DMS153 treated with DMSO at 0.1 percent for 48 hours (cell line): Measurements from ENCODE around the gene APOL6.
"Not testable (repeated sequence)": the region's sequence is repeated elsewhere in the genome, so short reads cannot be mapped to it uniquely, and the experiment has no call there.

ENCODE experiments used
- DNase-seq: peaks from one replicate; lab custom pipeline; 2025; ENCODE audit not compliant: unreplicated experiment; lab: John Stamatoyannopoulos, UW

APOL6 gene

DNA sequence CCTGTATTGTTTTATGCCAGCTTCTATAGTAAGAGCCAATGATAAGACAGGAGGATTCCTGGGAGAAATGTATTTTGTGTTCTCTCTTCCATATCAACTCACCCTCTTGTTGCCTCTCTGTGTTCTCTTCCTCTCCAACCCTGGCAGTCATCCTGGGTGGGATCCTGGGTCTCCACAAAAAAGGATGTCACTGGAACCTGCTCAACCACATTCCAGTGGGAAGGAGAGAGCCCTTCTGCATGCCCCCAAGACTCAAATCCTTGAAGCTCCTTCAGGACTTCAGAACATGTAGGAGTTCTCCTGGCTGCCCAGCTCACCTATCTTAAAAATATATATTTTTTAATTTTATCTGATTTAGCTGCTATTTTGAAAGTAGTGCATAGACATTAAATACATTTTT is 26.1 kb downstream of the APOL6 start:
- DNase-seq, result no peak

- DNase-seq, result not testable (repeated sequence)
Measured at GRCh38 chr22:35676065-35676464, 27.8 kb downstream of the APOL6 start.

GRCh38 chr22:35677460-35678187 is 29.4 kb downstream of the APOL6 start:
- DNase-seq, result no peak

- no peak for DNase-seq
Measured at GRCh38 chr22:35678836-35679235, 30.6 kb downstream of the APOL6 start.

GRCh38 chr22:35679492-35679891 is 31.2 kb downstream of the APOL6 start:
- DNase-seq, result not testable (repeated sequence)

DNA sequence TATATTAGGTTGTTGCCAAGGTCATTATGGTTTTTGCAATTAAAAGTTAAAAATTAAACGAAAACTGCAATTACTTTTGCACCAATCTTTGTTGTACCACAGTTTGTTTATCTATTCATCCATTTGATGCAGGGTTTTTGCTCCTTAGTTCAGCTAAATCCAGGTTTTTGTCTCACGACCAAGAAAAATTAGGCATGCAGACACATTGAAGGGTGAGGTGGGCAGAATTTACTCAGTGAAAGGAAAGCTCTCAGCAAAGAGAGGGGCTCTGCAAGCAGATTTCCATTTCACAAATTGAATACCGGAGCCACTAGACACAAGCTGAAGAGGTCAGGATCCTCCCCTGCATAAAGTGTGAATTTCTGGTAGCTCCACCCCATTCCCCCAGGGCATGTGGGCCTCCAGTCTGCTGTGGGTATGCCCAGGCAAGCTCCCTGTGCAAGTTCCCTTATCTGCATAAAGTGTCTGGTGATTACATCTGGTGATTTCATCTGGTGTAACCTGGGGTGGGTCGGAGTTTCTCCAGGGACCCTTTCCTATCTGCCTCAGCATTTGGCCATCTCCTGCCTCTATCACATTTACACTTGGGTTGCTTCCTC is 33.3 kb downstream of the APOL6 start:
- no peak for DNase-seq

DNA sequence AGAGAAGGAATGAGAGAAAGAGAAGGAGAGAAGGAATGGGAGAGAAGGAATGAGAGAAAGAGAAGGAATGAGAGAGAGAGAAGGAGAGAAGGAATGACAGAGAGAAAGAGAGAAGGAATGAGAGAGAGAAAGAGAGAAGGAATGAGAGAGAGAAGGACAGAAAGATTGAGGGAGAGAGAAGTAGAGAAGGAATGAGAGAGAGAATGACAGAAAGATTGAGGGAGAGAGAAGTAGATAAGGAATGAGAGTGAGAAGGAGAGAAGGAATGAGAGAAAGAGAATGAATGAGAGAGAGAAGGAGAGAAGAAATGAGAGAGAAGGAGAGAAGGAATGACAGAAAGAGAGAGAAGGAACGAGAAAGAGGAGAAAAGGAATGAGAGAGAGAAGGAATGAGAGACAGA is 35.3 kb downstream of the APOL6 start:
- DNase-seq, result no peak

DNA sequence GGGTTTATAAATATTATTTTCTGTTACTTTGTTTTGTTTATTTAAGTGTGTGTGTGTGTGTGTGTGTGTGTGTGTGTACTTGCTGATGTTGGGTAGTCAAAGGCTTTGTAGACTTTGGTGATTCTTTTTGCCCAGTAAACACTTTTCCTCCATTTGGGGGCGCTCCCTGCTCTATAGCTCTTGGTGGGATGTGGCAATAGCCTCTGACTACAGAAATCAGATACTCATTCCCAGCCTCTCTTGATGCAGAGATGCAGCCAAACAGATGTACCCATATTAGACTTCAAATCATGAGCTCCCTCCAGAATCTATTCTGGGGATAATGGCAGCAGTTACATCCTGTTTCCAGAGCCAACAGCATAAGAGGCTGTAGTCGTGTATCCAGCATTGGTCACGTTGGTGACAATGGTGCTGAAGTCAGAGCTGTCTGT is 36.0 kb downstream of the APOL6 start:
- peak; percentile 3 for DNase-seq

GRCh38 chr22:35684732-35685131 is 36.5 kb downstream of the APOL6 start:
- no peak for DNase-seq

DNA sequence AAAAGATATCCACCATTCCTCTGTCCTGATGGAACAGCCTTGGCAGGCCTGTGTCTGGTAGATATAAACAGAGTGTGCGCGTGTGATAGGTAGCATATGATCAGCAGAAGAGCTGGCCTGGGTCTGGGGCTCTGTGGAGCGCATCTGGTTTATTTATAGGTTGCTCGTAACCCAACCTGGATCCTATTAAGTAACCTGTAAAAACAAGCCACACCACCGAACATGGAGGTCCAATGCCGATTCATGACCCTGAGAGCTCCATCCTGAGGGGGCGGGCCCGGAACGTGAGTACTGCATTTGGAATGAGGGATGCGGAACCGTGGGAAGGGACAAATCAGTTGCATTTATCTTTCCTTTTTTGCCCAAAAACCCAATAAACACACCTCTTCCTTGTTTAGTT is 37.5 kb downstream of the APOL6 start:
- no peak for DNase-seq

DNA sequence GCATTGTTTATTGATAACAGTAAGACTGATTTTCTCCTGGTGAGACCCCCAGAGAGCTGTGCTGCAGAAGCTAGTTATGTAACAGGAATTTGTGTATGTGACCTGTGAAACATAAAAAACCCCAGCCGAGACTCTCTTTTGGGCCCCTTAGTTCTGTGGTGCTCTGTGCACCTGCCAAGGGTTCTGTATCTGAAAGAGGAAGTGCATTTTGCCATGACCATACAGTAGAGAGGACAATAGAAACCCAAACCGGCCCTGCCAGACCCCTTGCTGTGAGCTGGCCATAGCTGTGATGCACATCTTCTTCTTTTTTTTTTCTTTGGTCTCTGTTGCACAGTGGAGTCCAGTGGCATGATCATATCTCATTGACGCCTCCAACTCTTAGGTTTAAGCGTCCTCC is 38.1 kb downstream of the APOL6 start:
- DNase-seq, result no peak

DNA sequence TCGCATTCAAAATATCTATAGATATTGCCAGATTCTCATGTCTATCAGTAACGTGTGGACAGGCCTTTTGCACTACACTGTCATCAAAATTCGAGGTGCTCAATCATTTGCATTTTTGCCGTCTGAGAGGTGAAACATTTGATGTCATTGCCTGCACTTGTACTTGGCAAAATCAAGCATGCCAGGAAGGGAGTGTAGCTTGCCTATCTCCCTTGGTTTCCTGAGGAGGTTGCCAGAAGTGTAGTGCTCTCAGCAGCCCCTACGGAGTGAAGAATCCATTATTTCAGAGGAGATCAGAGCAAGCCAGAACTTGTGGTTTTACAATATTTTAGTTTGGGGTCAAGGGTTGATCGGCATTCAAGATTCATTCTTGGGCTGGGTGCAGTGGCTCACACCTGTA is 39.2 kb downstream of the APOL6 start:
- no peak for DNase-seq

- DNase-seq, result no peak
Measured at GRCh38 chr22:35688913-35689675, 40.8 kb downstream of the APOL6 start.

GRCh38 chr22:35690001-35690400 is 41.8 kb downstream of the APOL6 start:
- DNase-seq, result no peak

DNA sequence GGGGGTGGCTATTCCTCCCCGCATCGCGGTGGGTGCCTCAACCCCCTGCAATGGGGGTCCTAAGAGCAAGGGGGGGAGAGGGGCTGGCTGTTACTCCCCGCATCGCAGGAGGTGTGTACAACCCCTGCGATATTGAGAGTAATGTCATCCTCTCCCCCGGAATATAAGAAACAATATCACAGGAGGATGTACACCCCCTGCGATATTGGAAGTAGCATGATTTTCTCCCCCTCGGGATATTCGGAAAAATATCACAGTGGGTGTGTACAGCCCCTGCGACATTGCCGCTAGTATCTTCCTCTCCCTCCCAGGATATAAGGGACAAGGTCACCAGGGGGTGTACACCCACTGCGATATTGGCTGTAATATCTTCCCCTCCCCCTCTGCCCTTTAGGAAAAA is 47.0 kb downstream of the APOL6 start:
- DNase-seq, result no peak

GRCh38 chr22:35697142-35697541 is 48.9 kb downstream of the APOL6 start:
- DNase-seq, result no peak

GRCh38 chr22:35699852-35700251 is 51.6 kb downstream of the APOL6 start:
- not testable (repeated sequence) for DNase-seq

- DNase-seq, result no peak
Measured at GRCh38 chr22:35703861-35704584, 55.8 kb downstream of the APOL6 start.

DNA sequence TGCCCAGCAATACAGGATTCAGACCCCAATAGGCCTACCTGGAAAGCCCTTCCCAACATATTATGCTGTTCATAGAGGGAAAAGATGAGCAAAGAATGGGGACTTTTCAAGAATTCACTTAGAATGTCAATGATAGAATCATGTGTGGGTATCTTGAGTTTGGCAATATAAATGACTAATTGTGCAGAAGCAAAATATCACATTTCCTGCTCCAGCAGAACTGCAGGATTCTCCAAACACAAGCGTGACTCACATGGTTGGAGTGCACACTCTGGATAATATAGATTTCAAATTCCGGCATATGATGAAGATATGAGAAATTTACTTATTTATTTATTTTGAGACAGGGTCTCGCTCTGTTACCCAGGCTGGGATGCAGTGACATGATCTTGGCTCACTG is 56.9 kb downstream of the APOL6 start:
- no peak for DNase-seq

DNA sequence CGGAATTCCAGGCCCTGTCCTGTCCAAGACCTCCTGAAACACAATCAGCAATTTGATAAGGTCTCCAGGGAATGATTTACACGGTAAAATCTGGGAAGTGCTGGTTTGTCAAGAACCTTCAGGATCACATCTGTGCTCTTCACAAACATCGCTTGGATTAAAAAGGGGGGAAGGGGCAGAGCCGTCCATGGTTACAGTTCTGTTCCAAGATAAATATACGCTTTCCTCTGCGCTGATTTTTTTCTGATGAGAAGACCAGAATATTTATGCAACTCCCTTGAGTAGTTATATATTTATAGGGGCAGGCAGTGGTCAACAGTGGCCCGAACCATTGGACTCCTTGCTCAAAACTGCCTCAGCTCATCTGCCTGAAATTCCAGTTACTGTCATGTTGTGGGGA is 60.2 kb downstream of the APOL6 start:
- DNase-seq, result no peak

- DNase-seq, result no peak
Measured at GRCh38 chr22:35708917-35709316, 60.7 kb downstream of the APOL6 start.
